T-helper 1 cell (primary cell): ENCODE results near the gene FGF14.

ENCODE experiments used
- DNase-seq, 5 donors: peaks; one replicate each; pipeline ENCODE4 v3.0.0-alpha.2; 2012 to 2020

Gene FGF14

GRCh38 chr13:102237230-102237629 lies 164.6 kb downstream of the FGF14 start:
- no peak for DNase-seq

- DNase-seq = no peak
These were observed 165.0 kb downstream of the FGF14 start for GRCh38 chr13:102236830-102237229.

- no peak for DNase-seq
These were observed 165.5 kb downstream of the FGF14 start for GRCh38 chr13:102236341-102236740.

- DNase-seq = no peak
These were observed 166.2 kb downstream of the FGF14 start for GRCh38 chr13:102235689-102236088.

- DNase-seq = no peak
These were observed 167.2 kb downstream of the FGF14 start for GRCh38 chr13:102234618-102235017.

- peak in 1 of 5 donors; percentile 71 for DNase-seq
These were observed 168.2 kb downstream of the FGF14 start for GRCh38 chr13:102233566-102234208.

GRCh38 chr13:102231479-102231878 lies 170.4 kb downstream of the FGF14 start:
- no peak for DNase-seq

GRCh38 chr13:102227741-102228140 lies 174.1 kb downstream of the FGF14 start:
- DNase-seq = no peak

GRCh38 chr13:102226591-102226990 lies 175.3 kb downstream of the FGF14 start:
- DNase-seq = no peak

- no peak for DNase-seq
These were observed 176.0 kb downstream of the FGF14 start for GRCh38 chr13:102225892-102226291.

- DNase-seq = no peak
These were observed 181.1 kb downstream of the FGF14 start for GRCh38 chr13:102220681-102221228.

- DNase-seq = no peak
These were observed 186.9 kb downstream of the FGF14 start for GRCh38 chr13:102214956-102215355.

GRCh38 chr13:102212729-102213128 lies 189.1 kb downstream of the FGF14 start:
- no peak for DNase-seq

- DNase-seq = no peak
These were observed 193.5 kb downstream of the FGF14 start for GRCh38 chr13:102208347-102208746.

GRCh38 chr13:102207680-102208342 lies 194.0 kb downstream of the FGF14 start:
- DNase-seq = no peak

- DNase-seq = no peak
These were observed 198.1 kb downstream of the FGF14 start for GRCh38 chr13:102203718-102204117.

GRCh38 chr13:102198418-102199311 lies 203.2 kb downstream of the FGF14 start:
- no peak for DNase-seq

GRCh38 chr13:102197193-102197592 lies 204.7 kb downstream of the FGF14 start:
- DNase-seq = no peak

- no peak for DNase-seq
These were observed 206.0 kb downstream of the FGF14 start for GRCh38 chr13:102195566-102196462.

- DNase-seq = peak in 1 of 5 donors; percentile 10
These were observed 209.0 kb downstream of the FGF14 start for GRCh38 chr13:102192858-102193257.

GRCh38 chr13:102191951-102192502 lies 209.8 kb downstream of the FGF14 start:
- peak in 1 of 5 donors; percentile 9 for DNase-seq

GRCh38 chr13:102190930-102191329 lies 210.9 kb downstream of the FGF14 start:
- no peak for DNase-seq
